ENCODE results near the gene CRTC3.
"Not testable (repeated sequence)": the region's sequence is repeated elsewhere in the genome, so short reads cannot be mapped to it uniquely, and the experiment has no call there.

Gene CRTC3

DNA sequence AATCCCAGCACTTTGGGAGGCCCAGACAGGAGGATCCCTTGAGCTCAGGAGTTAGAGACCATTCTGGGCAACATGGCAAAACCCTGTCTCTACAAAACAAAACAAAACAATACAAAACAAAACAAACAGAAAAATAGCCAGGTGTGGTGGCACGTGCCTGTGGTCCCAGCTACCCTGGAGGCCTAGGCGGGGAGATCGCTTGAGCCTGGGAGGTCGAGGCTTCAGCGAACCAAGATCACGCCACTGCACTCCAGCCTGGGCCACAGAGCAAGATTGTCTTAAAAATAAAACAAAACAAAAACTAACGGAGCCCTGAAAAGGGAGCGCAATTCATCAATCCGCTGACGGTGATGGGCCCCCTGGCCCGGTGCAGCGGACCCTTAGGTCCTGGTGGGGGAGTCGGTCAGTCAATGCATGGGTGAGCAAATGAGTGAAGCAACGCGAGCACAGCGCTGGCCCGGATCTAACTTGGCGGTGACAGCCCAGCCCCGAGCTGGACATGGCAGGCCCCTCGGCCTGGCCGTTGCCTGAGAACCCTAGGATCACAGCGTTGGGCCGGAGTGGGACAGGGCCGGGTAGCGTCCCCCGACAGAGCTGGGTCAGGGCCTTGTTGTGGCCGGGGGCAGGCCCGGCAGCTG lies 135.0 kb downstream of the CRTC3 start:
- no peak for DNase-seq (ENCODE audit: low spot score)
- in situ Hi-C loops (cut with MboI; ENCODE audit: low sequenced_read_pairs, unreplicated experiment): no loop called here
- TF ChIP-seq, protein P1, sequence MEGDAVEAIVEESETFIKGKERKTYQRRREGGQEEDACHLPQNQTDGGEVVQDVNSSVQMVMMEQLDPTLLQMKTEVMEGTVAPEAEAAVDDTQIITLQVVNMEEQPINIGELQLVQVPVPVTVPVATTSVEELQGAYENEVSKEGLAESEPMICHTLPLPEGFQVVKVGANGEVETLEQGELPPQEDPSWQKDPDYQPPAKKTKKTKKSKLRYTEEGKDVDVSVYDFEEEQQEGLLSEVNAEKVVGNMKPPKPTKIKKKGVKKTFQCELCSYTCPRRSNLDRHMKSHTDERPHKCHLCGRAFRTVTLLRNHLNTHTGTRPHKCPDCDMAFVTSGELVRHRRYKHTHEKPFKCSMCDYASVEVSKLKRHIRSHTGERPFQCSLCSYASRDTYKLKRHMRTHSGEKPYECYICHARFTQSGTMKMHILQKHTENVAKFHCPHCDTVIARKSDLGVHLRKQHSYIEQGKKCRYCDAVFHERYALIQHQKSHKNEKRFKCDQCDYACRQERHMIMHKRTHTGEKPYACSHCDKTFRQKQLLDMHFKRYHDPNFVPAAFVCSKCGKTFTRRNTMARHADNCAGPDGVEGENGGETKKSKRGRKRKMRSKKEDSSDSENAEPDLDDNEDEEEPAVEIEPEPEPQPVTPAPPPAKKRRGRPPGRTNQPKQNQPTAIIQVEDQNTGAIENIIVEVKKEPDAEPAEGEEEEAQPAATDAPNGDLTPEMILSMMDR (IDR thresholded peaks at IDR 0.05; ENCODE audit: borderline replicate concordance, control extremely low read depth, extremely low read depth, insufficient read depth, missing control alignments): no peak

DNA sequence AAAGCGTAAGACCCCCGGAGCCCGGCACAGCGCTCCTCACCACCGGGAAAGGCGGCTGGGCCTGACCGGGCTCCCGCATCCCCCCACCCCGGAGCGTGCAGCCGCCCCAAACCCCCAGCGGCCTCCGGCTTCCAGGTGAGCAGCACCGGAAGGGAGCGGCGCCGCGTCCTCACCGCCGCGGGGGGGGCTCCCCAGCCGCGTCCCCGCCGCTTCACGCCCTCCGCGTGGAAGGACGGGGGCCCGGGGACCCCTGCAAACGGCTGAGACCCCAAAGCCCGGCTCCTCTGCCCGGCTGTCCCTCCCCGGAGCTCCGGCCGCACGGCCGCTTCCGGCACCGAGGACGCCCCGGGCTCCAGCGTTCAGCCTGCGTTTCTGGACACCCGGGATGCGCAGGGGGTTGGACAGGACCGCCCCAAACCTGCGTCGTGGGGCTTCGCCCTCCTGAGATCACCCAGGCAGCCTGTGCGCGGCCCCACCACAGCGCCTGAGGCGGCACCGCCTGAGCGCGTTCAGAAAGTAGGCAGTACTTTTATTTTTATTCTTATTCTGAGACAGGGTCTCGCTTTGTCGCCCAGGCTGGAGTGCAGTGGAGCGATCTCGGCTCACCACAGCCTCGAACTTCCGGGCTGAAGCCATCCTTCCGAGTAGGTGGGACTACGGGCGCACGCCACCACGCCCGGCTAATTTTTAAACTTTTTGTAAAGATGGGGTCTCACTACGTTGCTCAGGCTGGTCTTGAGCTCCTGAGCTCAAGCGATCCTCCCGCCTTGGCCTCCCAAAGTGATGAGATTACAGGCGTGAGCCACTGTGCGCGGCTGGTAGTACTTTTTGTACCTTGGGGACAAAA lies 135.8 kb downstream of the CRTC3 start:
- in situ Hi-C loops (cut with MboI; ENCODE audit: low sequenced_read_pairs, unreplicated experiment): no loop called here
- peak; percentile 83 for DNase-seq (ENCODE audit: low spot score)
- TF ChIP-seq, protein P1 (IDR thresholded peaks at IDR 0.05; ENCODE audit: borderline replicate concordance, control extremely low read depth, extremely low read depth, insufficient read depth, missing control alignments): no peak

DNA sequence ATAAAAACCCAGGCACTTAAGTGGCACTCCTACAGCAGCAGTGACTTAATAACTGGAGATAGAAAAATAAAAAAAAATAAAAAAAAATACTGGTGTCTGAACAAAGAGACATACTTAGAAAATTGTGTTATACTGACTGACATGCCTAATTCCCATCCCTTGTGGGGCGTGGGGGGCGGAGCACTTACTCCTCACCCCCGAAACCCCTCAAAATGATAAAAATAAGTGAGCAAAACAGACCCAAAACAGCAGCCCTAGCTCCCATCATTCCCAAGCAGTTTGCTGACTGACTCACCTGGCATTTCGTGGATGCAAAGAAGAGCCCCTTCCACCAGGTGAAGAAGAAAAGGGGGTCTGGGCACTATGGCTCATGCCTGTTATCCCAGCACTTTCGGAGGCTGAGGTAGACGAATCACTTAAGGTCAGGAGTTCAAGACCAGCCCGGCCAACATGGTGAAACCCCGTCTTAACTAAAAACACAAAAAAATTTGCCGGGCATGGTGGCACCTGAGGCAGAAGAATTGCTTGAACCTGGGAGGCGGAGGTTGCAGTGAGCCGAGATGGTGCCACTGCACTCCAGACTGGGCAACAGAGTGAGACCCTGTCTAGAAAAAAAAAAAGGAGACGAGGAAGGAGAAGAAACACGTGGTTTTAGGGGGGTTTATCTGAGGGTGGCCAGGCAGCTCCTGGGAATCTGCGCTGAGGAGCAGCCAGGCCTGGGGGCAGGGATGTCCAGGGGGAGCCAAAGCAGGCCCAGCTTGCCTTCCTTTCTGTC lies 136.6 kb downstream of the CRTC3 start:
- DNase-seq (ENCODE audit: low spot score): no peak
- in situ Hi-C loops (cut with MboI; ENCODE audit: low sequenced_read_pairs, unreplicated experiment): no loop called here
- TF ChIP-seq, protein P1 (IDR thresholded peaks at IDR 0.05; ENCODE audit: borderline replicate concordance, control extremely low read depth, extremely low read depth, insufficient read depth, missing control alignments): no peak

GRCh38 chr15:90667073-90667754 lies 137.5 kb downstream of the CRTC3 start:
- TF ChIP-seq, protein P1 (IDR thresholded peaks at IDR 0.05; ENCODE audit: borderline replicate concordance, control extremely low read depth, extremely low read depth, insufficient read depth, missing control alignments): no peak
- in situ Hi-C loops (cut with MboI; ENCODE audit: low sequenced_read_pairs, unreplicated experiment): no loop called here
- no peak for DNase-seq (ENCODE audit: low spot score)

DNA sequence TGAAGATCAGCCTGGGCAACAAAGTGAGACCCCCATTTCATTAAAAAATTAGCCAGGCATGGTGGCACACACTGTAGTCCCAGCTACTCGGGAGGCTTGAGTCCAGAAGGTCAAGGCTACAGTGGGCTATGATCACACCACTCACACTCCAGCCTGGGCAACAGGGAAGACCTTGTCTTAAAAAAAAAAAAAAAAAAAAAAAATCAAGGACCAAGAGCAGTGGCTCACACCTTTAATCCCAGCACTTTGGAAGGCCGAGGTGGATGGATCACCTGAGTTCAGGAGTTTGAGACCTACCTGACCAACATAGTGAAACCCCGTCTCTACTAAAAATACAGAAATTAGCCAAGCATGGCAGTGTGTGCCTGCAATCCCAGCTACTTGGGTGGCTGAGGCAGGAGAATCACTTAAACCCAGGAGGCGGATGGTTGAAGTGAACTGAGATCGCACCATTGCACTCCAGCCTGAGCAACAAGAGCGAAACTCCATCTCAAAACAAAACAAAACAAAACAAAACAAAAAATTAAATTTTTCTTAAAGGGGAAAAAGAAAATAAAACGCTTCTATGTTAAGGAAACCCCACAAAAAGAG lies 138.1 kb downstream of the CRTC3 start:
- DNase-seq (ENCODE audit: low spot score); in situ Hi-C loops (cut with MboI; ENCODE audit: low sequenced_read_pairs, unreplicated experiment): not testable (repeated sequence)

DNA sequence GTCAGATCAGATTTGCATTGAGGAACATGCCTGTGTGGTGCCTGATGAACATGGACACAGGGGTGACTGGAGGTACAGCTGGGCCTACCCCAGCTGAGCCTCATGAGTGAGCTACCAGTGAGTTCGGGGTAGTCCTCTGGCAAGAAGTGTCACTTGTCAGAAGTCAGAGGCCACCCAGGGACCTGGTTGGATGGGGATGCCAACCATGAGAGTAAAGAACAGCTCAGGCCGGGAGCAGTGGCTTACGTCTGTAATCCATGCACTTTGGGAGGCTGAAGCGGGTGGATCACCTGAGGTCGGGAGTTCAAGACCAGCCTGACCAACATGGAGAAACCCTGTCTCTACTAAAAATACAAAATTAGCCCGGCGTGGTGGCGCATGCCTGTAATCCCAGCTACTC lies 140.9 kb downstream of the CRTC3 start:
- in situ Hi-C loops (cut with MboI; ENCODE audit: low sequenced_read_pairs, unreplicated experiment); DNase-seq (ENCODE audit: low spot score): not testable (repeated sequence)

DNA sequence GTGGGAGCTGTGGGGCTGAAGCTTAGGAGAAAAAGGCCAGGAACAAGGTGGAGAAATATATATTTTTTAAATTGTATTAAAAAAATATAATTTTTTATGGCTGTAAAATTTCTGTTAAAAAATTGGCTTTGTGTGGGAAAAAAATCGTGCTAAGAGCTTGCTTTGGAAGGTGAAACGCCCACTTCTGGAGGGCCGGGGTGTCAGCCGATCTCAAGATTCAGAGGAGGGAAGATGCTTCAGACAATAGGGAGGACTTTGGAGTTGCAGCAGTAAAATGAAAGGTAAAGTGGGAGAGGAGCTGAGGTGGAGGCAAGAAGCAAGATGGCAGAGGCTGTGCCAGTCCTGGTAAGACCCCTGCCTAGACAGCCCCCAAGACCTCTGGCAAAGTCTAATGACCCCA lies 141.5 kb downstream of the CRTC3 start:
- DNase-seq (ENCODE audit: low spot score): peak; percentile 4
- TF ChIP-seq, protein P1 (IDR thresholded peaks at IDR 0.05; ENCODE audit: borderline replicate concordance, control extremely low read depth, extremely low read depth, insufficient read depth, missing control alignments): no peak
- in situ Hi-C loops (cut with MboI; ENCODE audit: low sequenced_read_pairs, unreplicated experiment): no loop called here

DNA sequence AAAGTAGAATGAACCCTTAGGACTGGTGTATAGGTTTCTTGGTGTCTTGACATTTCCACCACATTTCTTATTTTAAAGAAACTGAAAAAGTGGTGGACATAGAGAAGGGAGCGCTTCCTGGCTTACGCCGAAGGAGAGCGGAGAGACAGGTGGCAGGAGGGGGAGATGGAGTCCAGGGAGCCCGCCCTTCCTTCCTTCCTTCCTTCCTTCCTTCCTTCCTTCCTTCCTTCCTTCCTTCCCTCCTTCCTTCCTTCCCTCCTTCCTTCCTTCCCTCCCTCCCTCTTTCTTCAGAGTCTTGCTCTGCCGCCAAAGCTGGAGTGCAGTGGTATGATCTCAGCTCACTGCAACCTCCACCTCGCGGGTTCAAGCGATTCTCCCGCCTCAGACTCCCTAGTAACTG lies 143.6 kb downstream of the CRTC3 start:
- in situ Hi-C loops (cut with MboI; ENCODE audit: low sequenced_read_pairs, unreplicated experiment): not testable (repeated sequence)

More for the DNA sequence above, 143.6 kb downstream of the CRTC3 start:
- DNase-seq (ENCODE audit: low spot score): not testable (repeated sequence)
